ENCODE results near the gene FNTB. TPM values are rescaled to one million over a fixed set of nuclear protein-coding genes. Genes with fewer than 3 reads are reported as not detected.
A peak's percentile ranks its signal among the peaks of the same experiment; 100 is the strongest.

Gene FNTB
- polyA plus RNA-seq, 3 donors = 12.3 to 14.2 (median 14.1) TPM

- no peak overlapping the region for H3K9ac ChIP-seq (ENCODE audit: insufficient read depth, low read length, poor library complexity, severe bottlenecking)
- H4K20me1 ChIP-seq (ENCODE audit: insufficient read depth, low read length) = no peaks in the 10 kb centered on the region
- H3K4me1 ChIP-seq (ENCODE audit: control insufficient read depth in 1 of 2, insufficient read depth in 2 of 2, low read length in 2 of 2) = peaks cover 27 to 34% of the 10 kb centered on the region in 2 donors
- H3K27ac Mint-ChIP-seq = no peak overlapping the region
- no peaks in the 10 kb centered on the region for H3K27me3 ChIP-seq (ENCODE audit: control insufficient read depth in 2 of 2, insufficient read depth in 2 of 2, low read length in 2 of 2)
- H3K36me3 ChIP-seq (replicated peaks in 1 of 2; ENCODE audit: control insufficient read depth in 1 of 2, insufficient read depth in 2 of 2, low read length in 2 of 2) = no peaks in the 10 kb centered on the region
- peaks cover 0 to 2% (median 0%) of the 10 kb centered on the region in 3 donors for H3K27me3 Mint-ChIP-seq (ENCODE audit: low read depth in 3 of 3)
- peaks cover 44% of the 10 kb centered on the region for H3K4me1 Mint-ChIP-seq
- H2AFZ ChIP-seq (ENCODE audit: insufficient read depth, low read depth, low read length, poor library complexity, severe bottlenecking) = no peak overlapping the region
- peaks cover 94% of the 10 kb centered on the region for H3K79me2 ChIP-seq (ENCODE audit: insufficient read depth, low read length)
- intact Hi-C loops (cut with micrococcal nuclease) = no loop called here
- no peak overlapping the region for H3K4me3 Mint-ChIP-seq
- H3K9me3 ChIP-seq (replicated peaks in 1 of 2; ENCODE audit: control insufficient read depth in 1 of 2, insufficient read depth in 1 of 2, low read length in 2 of 2) = no peaks in the 10 kb centered on the region
- no peak overlapping the region for H3K27ac ChIP-seq (ENCODE audit: low read depth in 1 of 2, low read length in 2 of 2)
- TF ChIP-seq CTCF (IDR thresholded peaks at IDR 0.05) = no peak
- no peaks in the 10 kb centered on the region for H3K9me3 Mint-ChIP-seq
- H3K4me3 ChIP-seq (replicated peaks in 1 of 3; ENCODE audit: low read depth in 2 of 3, low read length in 3 of 3) = no peak overlapping the region
- peaks cover 7 to 12% of the 10 kb centered on the region in 2 donors for H3K36me3 Mint-ChIP-seq
- H3K4me2 ChIP-seq (replicated peaks; ENCODE audit: extremely low read depth, low read length, poor library complexity, severe bottlenecking) = no peak overlapping the region
- peak in 2 of 3 donors; percentile 17 to 23 for DNase-seq
These were observed 11.8 kb downstream of the FNTB start for GRCh38 chr14:64998455-64998931.

GRCh38 chr14:65000898-65001591 is 14.3 kb downstream of the FNTB start:
- Histone ChIP-seq H3K27ac (ENCODE audit: low read depth in 1 of 2, low read length in 2 of 2) (no peak overlapping the region), H3K36me3 (replicated peaks in 1 of 2; ENCODE audit: control insufficient read depth in 1 of 2, insufficient read depth in 2 of 2, low read length in 2 of 2) (peaks cover 4 to 22% of the 10 kb centered on the region in 2 donors), H4K20me1 (ENCODE audit: insufficient read depth, low read length) (no peaks in the 10 kb centered on the region), H3K4me2 (replicated peaks; ENCODE audit: extremely low read depth, low read length, poor library complexity, severe bottlenecking) (no peak overlapping the region), H3K27me3 (ENCODE audit: control insufficient read depth in 2 of 2, insufficient read depth in 2 of 2, low read length in 2 of 2) (no peaks in the 10 kb centered on the region), H3K9me3 (replicated peaks in 1 of 2; ENCODE audit: control insufficient read depth in 1 of 2, insufficient read depth in 1 of 2, low read length in 2 of 2) (no peaks in the 10 kb centered on the region), H3K4me1 (ENCODE audit: control insufficient read depth in 1 of 2, insufficient read depth in 2 of 2, low read length in 2 of 2) (peaks cover 12 to 19% of the 10 kb centered on the region in 2 donors), H3K79me2 (ENCODE audit: insufficient read depth, low read length) (peaks cover 79% of the 10 kb centered on the region), H3K4me3 (replicated peaks in 1 of 3; ENCODE audit: low read depth in 2 of 3, low read length in 3 of 3) (no peak overlapping the region), H3K9ac (ENCODE audit: insufficient read depth, low read length, poor library complexity, severe bottlenecking) (no peak overlapping the region), H2AFZ (ENCODE audit: insufficient read depth, low read depth, low read length, poor library complexity, severe bottlenecking) (no peak overlapping the region)
- H3K27me3 Mint-ChIP-seq (ENCODE audit: low read depth in 3 of 3) = peaks cover 0 to 2% (median 0%) of the 10 kb centered on the region in 3 donors
- peaks cover 25 to 30% of the 10 kb centered on the region in 2 donors for H3K36me3 Mint-ChIP-seq
- TF ChIP-seq CTCF (IDR thresholded peaks at IDR 0.05) = no peak
- peaks cover 34% of the 10 kb centered on the region for H3K4me1 Mint-ChIP-seq
- no peak for DNase-seq
- no peak overlapping the region for H3K4me3 Mint-ChIP-seq
- H3K9me3 Mint-ChIP-seq = no peaks in the 10 kb centered on the region
- WGBS (ENCODE audit: insufficient coverage) = no CpG with 5 or more reads among the region's 6 CpGs
- H3K27ac Mint-ChIP-seq = peak overlapping the region in 2 of 7 donors; percentile 65 to 75
- intact Hi-C loops (cut with micrococcal nuclease) = no loop called here

Data from CD14-positive monocyte (primary cell).